Mammary epithelial cell (primary cell): ENCODE data around the gene LUC7L.
"Not testable (repeated sequence)": the region's sequence is repeated elsewhere in the genome, so short reads cannot be mapped to it uniquely, and the experiment has no call there.

Experiments
- EZH2 ChIP-seq: IDR thresholded peaks from 2 replicates; pipeline ENCODE4 v1.6.1; 2012; ENCODE audit warnings: low read length, inconsistent platforms, borderline replicate concordance
- TF ChIP-seq, protein P1 (sequence below), 2 donors: IDR thresholded peaks in 1 of 2; conservative IDR thresholded peaks in 1 of 2; 2 replicates each; pipeline ENCODE4 v1.5.1; 2011 to 2012; ENCODE audit warnings: inconsistent platforms in 2 of 2, low read length in 2 of 2, mild to moderate bottlenecking in 2 of 2, control low read depth in 1 of 2, low read depth in 1 of 2; ENCODE audit not compliant: insufficient read depth in 1 of 2; ENCODE audit errors: extremely low read depth in 1 of 2

- TF ChIP-seq, protein P1, sequence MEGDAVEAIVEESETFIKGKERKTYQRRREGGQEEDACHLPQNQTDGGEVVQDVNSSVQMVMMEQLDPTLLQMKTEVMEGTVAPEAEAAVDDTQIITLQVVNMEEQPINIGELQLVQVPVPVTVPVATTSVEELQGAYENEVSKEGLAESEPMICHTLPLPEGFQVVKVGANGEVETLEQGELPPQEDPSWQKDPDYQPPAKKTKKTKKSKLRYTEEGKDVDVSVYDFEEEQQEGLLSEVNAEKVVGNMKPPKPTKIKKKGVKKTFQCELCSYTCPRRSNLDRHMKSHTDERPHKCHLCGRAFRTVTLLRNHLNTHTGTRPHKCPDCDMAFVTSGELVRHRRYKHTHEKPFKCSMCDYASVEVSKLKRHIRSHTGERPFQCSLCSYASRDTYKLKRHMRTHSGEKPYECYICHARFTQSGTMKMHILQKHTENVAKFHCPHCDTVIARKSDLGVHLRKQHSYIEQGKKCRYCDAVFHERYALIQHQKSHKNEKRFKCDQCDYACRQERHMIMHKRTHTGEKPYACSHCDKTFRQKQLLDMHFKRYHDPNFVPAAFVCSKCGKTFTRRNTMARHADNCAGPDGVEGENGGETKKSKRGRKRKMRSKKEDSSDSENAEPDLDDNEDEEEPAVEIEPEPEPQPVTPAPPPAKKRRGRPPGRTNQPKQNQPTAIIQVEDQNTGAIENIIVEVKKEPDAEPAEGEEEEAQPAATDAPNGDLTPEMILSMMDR (conservative IDR thresholded peaks at IDR 0.05 in 1 of 2, IDR thresholded peaks at IDR 0.05 in 1 of 2; ENCODE audit: extremely low read depth in 1 of 2, insufficient read depth in 1 of 2, low read depth in 1 of 2, low read length in 2 of 2) = not testable (repeated sequence)
- TF ChIP-seq EZH2 = not testable (repeated sequence)
Observed at GRCh38 chr16:176006-176405, 53.2 kb downstream of the LUC7L start.
